Breast epithelium (tissue), 3 donors: Measurements from ENCODE around the gene CPXM2.

ENCODE experiments used
- POLR2A ChIP-seq: fragments of 450-650 bp; IDR thresholded peaks from one replicate; pipeline ENCODE4 v1.6.1; 2016; ENCODE audit warnings: antibody characterized with exemption, mild to moderate bottlenecking, moderate library complexity
- POLR2AphosphoS5 ChIP-seq, 3 donors: sonication (generic); formaldehyde crosslinking; IDR thresholded peaks; one replicate each; pipeline ENCODE4 v1.6.1; 2017; ENCODE audit warnings: antibody characterized with exemption in 3 of 3
- TF ChIP-seq, protein P1 (sequence below), 3 donors: fragments of 450-650 bp; IDR thresholded peaks; one replicate each; pipeline ENCODE4 v1.5.1; 2016 to 2017; ENCODE audit warnings: antibody characterized with exemption in 3 of 3, mild to moderate bottlenecking in 3 of 3, moderate library complexity in 3 of 3

DNA sequence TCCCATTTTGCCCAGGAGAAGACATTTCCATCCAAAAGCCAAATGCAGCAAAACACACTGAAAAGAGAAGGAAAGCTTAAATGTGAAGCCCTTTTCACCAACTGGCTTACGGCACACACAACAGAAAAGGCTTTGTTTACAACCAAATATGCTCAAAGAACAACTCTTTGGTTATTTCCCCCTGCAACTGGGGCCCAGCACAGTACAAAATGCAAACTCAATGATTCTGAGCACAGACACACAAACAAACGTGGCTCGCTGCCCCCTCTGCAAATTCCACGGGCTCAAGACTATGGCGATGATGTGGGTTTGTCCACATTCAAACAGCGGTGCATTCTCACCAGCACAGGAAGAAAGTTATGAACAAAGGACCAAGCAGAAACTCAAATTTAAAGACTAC lies 5.3 kb downstream of the CPXM2 start:
- TF ChIP-seq, protein P1, sequence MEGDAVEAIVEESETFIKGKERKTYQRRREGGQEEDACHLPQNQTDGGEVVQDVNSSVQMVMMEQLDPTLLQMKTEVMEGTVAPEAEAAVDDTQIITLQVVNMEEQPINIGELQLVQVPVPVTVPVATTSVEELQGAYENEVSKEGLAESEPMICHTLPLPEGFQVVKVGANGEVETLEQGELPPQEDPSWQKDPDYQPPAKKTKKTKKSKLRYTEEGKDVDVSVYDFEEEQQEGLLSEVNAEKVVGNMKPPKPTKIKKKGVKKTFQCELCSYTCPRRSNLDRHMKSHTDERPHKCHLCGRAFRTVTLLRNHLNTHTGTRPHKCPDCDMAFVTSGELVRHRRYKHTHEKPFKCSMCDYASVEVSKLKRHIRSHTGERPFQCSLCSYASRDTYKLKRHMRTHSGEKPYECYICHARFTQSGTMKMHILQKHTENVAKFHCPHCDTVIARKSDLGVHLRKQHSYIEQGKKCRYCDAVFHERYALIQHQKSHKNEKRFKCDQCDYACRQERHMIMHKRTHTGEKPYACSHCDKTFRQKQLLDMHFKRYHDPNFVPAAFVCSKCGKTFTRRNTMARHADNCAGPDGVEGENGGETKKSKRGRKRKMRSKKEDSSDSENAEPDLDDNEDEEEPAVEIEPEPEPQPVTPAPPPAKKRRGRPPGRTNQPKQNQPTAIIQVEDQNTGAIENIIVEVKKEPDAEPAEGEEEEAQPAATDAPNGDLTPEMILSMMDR (IDR thresholded peaks at IDR 0.05): no peak
- no peak for TF ChIP-seq POLR2AphosphoS5 (IDR thresholded peaks at IDR 0.05)
- TF ChIP-seq POLR2A: no peak
